Upper lobe of right lung (tissue), 1 donor: Measurements from ENCODE around the gene TEF. TPM values are rescaled to one million over a fixed set of nuclear protein-coding genes. Genes with fewer than 3 reads are reported as not detected.

ENCODE experiments used
- ATAC-seq: fragments of 200-7000 bp; cut with Tn5 transposase; one replicate; pipeline ENCODE4 v1.9.1; 2020; ENCODE audit warnings: mild to moderate bottlenecking, moderate library complexity
- DNase-seq: peaks from one replicate; pipeline ENCODE4 v3.0.0-alpha.2; 2020
- H3K27ac ChIP-seq: fragments of 200-600 bp; one replicate; pipeline ENCODE4 v1.8.0; 2022
- H3K27me3 ChIP-seq: fragments of 200-600 bp; one replicate; pipeline ENCODE4 v1.8.0; 2022; ENCODE audit warnings: mild to moderate bottlenecking
- H3K36me3 ChIP-seq: fragments of 200-600 bp; one replicate; pipeline ENCODE4 v1.8.0; 2022
- H3K4me1 ChIP-seq: fragments of 200-600 bp; one replicate; pipeline ENCODE4 v1.8.0; 2022
- H3K4me3 ChIP-seq: fragments of 200-600 bp; one replicate; pipeline ENCODE4 v1.8.0; 2022; ENCODE audit warnings: mild to moderate bottlenecking
- H3K9me3 ChIP-seq: fragments of 200-600 bp; one replicate; pipeline ENCODE4 v1.8.0; 2022
- intact Hi-C: fragments of 100-400 bp; cut with DNase I; formaldehyde crosslinking; loops from one replicate; pipeline ENCODE4 v1.11.0; 2022
- total RNA-seq: library from RNA; stranded (reverse); fragmentation: NEBNext Ultra II Directional; extraction: Animal tissue kit (Norgen Biotek cat#: 25700); gene quantifications from one replicate; pipeline ENCODE4 v1.2.1, GENCODE V29; 2021
- TF ChIP-seq, protein P1 (sequence below): fragments of 200-600 bp; IDR thresholded peaks from one replicate; pipeline ENCODE4 v1.8.0; 2022; ENCODE audit warnings: antibody characterized with exemption
- donor health status: DM: no; HTN: yes; CAD: no; lungs with severe emphysema.

TEF gene
- total RNA-seq, 1 donor from 2014 or later: 45.6 TPM

DNA sequence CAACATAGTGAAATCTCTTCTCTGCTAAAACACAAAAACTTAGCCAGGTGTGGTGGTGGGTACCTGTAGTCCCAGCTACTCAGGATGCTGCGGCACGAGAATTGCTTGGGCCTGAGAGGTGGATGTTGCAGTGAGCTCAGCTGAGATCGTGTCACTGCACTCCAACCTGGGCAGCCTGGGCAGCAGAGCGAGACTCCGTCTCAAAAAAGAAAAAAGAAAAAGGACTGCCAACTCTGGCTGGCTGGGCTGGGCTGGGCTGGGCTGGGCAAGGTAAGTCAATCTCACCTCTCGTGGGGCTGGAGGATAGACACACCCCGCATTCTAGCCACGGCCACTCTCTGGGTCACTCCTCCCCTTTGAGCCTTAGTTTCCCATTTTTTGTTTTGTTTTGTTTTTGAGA, 26.9 kb downstream of the TEF start:
- Histone ChIP-seq H3K27ac (peak overlapping the region; percentile 24), H3K27me3 (no peaks in the 10 kb centered on the region), H3K4me3 (no peak overlapping the region), H3K4me1 (peaks cover 38% of the 10 kb centered on the region), H3K9me3 (no peaks in the 10 kb centered on the region), H3K36me3 (no peaks in the 10 kb centered on the region)
- TF ChIP-seq, protein P1, sequence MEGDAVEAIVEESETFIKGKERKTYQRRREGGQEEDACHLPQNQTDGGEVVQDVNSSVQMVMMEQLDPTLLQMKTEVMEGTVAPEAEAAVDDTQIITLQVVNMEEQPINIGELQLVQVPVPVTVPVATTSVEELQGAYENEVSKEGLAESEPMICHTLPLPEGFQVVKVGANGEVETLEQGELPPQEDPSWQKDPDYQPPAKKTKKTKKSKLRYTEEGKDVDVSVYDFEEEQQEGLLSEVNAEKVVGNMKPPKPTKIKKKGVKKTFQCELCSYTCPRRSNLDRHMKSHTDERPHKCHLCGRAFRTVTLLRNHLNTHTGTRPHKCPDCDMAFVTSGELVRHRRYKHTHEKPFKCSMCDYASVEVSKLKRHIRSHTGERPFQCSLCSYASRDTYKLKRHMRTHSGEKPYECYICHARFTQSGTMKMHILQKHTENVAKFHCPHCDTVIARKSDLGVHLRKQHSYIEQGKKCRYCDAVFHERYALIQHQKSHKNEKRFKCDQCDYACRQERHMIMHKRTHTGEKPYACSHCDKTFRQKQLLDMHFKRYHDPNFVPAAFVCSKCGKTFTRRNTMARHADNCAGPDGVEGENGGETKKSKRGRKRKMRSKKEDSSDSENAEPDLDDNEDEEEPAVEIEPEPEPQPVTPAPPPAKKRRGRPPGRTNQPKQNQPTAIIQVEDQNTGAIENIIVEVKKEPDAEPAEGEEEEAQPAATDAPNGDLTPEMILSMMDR: no peak
- no peak for ATAC-seq
- no peak for DNase-seq
- intact Hi-C loops: loop anchor here (10.0 kb wide), 1 partner anchor 186 kb away; no protein-coding TSS in a partner anchor

DNA sequence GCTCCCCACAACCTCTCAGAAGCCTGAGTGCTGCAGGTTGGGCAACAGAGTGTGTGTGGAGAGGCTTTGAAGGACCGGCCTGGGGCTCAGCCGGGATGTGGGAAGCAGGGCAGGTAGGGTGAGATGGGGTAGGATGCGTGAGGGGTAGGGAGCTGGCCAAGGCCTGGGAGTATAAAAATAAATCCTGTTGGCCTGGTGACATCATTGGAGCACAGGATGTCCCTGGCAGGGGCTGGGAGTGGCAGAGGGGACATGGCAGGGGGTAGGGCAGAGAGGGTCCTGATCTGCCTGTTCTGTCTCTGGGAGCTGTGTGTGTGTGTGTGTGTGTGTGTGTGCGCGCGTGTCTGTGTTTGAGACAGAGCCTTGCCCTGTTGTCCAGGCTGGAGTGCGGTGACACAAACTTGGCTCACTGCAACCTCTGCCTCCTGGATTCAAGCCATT, 28.6 kb downstream of the TEF start:
- Histone ChIP-seq H3K27ac (peak overlapping the region; percentile 97), H3K36me3 (no peaks in the 10 kb centered on the region), H3K4me1 (peaks cover 41% of the 10 kb centered on the region), H3K4me3 (no peak overlapping the region), H3K9me3 (no peaks in the 10 kb centered on the region), H3K27me3 (no peaks in the 10 kb centered on the region)
- ATAC-seq (peak; percentile 64), DNase-seq (peak; percentile 90)
- TF ChIP-seq, protein P1: no peak
- intact Hi-C loops: no loop called here

DNA sequence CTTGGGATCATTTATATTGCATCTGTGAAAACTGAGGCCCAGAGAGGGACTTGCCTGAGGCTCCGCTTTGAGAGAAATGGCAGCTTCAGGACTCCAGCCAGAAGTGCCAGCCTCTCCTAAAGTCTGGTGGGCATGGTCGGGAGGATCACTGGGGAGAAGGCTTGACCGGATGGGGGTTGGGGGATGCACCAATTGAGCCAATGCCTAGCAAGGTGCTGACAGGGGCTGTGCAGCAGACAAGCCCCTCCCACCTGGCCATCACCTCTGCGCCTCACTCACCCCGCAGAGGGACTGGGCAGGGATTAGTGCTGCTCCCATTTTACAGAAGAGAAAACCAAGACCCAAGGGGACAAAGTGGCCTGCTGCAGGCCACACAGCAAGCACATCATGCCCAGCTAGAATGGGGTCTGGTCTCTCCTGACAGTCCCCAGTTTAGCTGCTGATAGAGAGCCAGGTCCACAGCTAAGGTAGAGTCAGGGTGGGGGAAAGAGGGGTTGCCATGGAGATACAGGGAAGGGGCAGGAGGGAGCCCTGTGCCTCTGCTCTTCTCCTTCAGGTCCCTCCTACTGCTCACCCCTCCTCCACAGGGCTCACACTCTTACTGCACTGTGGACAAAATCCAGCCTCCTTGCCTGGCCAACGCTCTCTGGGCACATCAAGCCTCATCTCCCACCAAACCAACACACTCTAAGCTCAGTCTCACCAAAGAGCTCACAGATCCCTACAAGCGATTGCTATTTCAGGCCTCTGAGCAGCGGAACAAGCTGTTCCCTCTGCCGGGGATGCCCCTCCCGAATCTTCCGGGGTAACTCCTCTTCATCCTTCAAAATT, 29.5 kb downstream of the TEF start:
- H3K36me3 ChIP-seq: no peaks in the 10 kb centered on the region
- TF ChIP-seq, protein P1: no peak
- no peak overlapping the region for H3K4me3 ChIP-seq
- ATAC-seq (no peak), DNase-seq (no peak)
- intact Hi-C loops: no loop called here
- H3K27me3 ChIP-seq: no peaks in the 10 kb centered on the region
- H3K9me3 ChIP-seq: no peaks in the 10 kb centered on the region
- H3K27ac ChIP-seq: peak overlapping the region; percentile 97
- peaks cover 46% of the 10 kb centered on the region for H3K4me1 ChIP-seq

DNA sequence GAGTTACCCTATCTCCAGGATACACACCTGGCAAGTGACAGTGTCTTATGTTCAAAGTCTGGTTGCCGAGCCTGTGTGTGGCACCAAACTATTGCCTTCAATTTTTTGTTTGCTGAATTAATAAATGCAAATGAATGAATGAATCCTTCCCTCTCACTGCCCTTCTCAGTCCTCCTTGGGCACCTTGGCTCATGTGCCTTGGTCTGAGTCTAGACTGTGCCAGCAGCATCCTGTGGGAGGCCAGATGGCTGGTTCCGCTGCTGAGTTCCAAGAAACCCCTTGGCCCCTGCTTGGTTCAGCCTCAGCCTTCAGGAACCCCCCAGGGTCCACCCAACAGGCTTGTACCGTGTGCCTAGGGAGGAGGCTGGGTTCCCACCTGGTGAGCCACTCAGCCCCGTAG, 33.8 kb downstream of the TEF start:
- Histone ChIP-seq H3K4me1 (peaks cover 61% of the 10 kb centered on the region), H3K4me3 (peak overlapping the region; percentile 76), H3K27me3 (no peaks in the 10 kb centered on the region), H3K9me3 (no peaks in the 10 kb centered on the region), H3K27ac (peak overlapping the region; percentile 97), H3K36me3 (no peaks in the 10 kb centered on the region)
- intact Hi-C loops: no loop called here
- TF ChIP-seq, protein P1: no peak
- no peak for ATAC-seq
- DNase-seq: no peak

DNA sequence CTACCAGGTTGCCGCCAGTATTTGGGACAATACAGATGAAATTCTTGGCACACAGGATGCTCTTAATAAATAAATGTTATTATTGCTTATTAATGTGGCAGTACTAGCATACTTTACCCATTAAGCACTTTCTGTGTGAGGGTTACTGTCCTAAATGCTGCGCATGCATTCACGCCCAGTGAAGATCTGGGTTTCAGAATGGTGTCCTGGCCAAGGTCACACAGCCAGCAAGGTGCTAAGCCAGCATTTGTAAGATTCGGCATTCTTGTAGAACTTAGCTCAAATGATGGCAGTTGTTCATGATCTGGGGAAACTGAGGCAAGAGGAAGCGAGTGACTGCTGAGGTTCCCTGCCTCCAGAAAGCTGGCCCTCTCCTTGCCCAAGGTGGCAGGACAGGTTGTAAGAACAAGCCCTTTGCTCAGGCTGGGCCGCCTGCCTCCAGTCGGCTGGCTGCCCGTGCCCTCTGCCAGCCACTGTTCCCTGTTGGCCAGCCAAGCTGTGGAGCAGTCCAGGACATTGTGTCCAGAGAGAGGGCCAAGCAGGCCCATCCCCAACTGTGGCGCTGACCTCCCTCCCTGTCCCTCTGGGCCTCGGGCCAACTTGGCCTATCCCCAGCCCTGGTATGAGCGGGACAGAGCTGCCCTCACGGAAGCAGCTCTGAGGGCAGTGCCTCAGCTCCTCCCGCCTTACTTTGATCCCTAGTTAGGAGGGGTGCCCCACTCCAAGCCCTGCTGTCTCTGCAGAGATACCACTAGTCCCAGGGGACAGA, 36.1 kb downstream of the TEF start:
- Histone ChIP-seq H3K4me3 (no peak overlapping the region), H3K27me3 (no peaks in the 10 kb centered on the region), H3K36me3 (peaks cover 2% of the 10 kb centered on the region), H3K9me3 (no peaks in the 10 kb centered on the region), H3K27ac (peak overlapping the region; percentile 84), H3K4me1 (peaks cover 40% of the 10 kb centered on the region)
- DNase-seq (peak; percentile 98), ATAC-seq (peak; percentile 78)
- intact Hi-C loops: no loop called here
- TF ChIP-seq, protein P1: no peak
